Thyroid gland (tissue), 4 donors: ENCODE results near the gene VRK3. TPM values are rescaled to one million over a fixed set of nuclear protein-coding genes. Genes with fewer than 3 reads are reported as not detected.

Source experiments
- DNase-seq, 2 donors: peaks; one replicate each; pipeline ENCODE4 v3.0.0-alpha.2; 2019
- H3K27ac ChIP-seq, 3 donors: fragments of 200-600 bp; sonication (generic); 1 replicate in 2 of 3; 2 replicates in 1 of 3; pipeline ENCODE4 v1.5.1; 2016 to 2019; ENCODE audit warnings: mild to moderate bottlenecking in 1 of 3, moderate library complexity in 1 of 3
- H3K27me3 ChIP-seq: fragments of 200-600 bp; sonication (generic); one replicate; pipeline ENCODE4 v1.5.1; 2019
- H3K36me3 ChIP-seq, 2 donors: fragments of 200-600 bp; sonication (generic); one replicate each; pipeline ENCODE4 v1.5.1; 2016 to 2019
- H3K4me1 ChIP-seq, 2 donors: fragments of 200-600 bp; sonication (generic); one replicate each; pipeline ENCODE4 v1.5.1; 2017 to 2019
- H3K4me3 ChIP-seq, 3 donors: fragments of 200-600 bp; sonication (generic); replicated peaks in 1 of 3; 1 replicate in 2 of 3; 2 replicates in 1 of 3; pipeline ENCODE4 v1.5.1; 2016; ENCODE audit warnings: mild to moderate bottlenecking in 1 of 3
- H3K9me3 ChIP-seq: fragments of 200-600 bp; sonication (generic); one replicate; pipeline ENCODE4 v1.5.1; 2017
- CTCF ChIP-seq, 6 experiments: fragments of 200-600 bp in 3 of 6; fragments of 450-650 bp in 3 of 6; sonication (generic) in 3 of 6; IDR thresholded peaks; one replicate each; pipeline ENCODE4 v1.5.1; 2016 to 2019; ENCODE audit warnings: antibody characterized with exemption in 6 of 6, mild to moderate bottlenecking in 2 of 6, inconsistent platforms in 1 of 6, moderate library complexity in 1 of 6
- POLR2A ChIP-seq, 2 donors: fragments of 450-650 bp; IDR thresholded peaks; one replicate each; pipeline ENCODE4 v1.6.1; 2017; ENCODE audit warnings: antibody characterized with exemption in 2 of 2, mild to moderate bottlenecking in 2 of 2, moderate library complexity in 1 of 2
- WGBS, 2 donors: methylation state at CpG; one replicate each; pipeline ENCODE4 v1.1.5; 2017; 5-methylcytosine and 5-hydroxymethylcytosine counted together
- intact Hi-C: fragments of 100-400 bp; cut with DNase I; formaldehyde crosslinking; loops from one replicate; pipeline ENCODE4 v1.15.1; 2023
- total RNA-seq, 4 donors: library from RNA; depleted of rRNA; stranded (reverse); fragments of >200 nt; gene quantifications; one replicate each; pipeline ENCODE4 v1.2.3, GENCODE V29; 2016

VRK3 gene
- total RNA-seq, 4 donors from 2014 or later: 34.7 to 52.1 (median 46.8) TPM

DNA sequence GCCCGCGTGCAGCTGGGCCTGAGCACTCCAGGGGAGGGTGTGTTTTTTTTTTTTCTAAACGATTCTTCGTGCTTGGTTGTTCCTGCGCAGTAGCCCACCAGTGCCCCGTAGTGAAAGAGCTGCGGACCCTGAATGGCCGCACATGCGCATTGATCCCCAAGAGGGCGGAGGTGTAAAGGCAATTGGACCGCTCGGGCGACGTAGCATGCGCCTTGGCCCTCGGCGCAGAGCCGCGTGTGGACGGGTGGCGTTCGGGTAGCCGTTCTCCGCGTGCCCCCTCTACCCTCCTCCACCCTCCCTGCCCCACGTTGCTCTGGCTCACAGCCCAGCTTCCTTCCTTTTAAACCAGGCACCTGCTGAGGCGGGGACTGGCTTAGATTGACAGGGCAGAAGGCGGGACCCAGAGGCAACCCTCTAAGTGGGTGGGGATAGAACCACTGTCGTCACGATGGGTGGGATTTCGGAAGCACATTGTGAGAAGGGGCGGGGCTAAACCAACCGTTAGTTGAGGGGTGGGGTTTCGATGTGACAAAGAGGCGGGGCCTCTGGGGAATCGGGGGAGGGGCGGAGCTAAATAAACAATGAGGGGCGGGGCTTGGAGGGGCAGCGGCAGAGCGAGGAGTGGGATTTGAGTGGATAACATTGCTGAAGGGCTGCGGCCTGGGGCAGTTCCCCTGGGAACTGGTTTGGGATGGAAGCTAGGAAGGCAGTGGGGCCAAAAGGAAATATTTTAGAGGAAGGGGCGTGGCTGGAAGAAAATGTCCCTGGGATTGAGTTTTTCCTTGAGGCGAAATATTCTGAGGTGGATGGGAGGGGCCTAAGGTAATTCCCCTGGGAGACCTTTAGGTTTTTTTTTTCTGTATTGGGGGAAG lies 95.3 kb downstream of the VRK3 start:
- 4% methylated on average over 30 to 42 of the region's 43 CpGs for WGBS, 2 donors
- Histone ChIP-seq H3K27ac (peak overlapping the region; percentile 72 to 91 (median 89)), H3K4me3 (peak overlapping the region in 2 of 3 donors; percentile 73 to 86), H3K27me3 (no peaks in the 10 kb centered on the region), H3K9me3 (no peaks in the 10 kb centered on the region), H3K4me1 (peaks cover 0 to 20% of the 10 kb centered on the region in 2 donors), H3K36me3 (no peaks in the 10 kb centered on the region)
- DNase-seq: peak; percentile 87 to 89
- intact Hi-C loops: no loop called here
- TF ChIP-seq CTCF (IDR thresholded peaks at IDR 0.05) (peak in 2 of 6 experiments; percentile 16 to 24), POLR2A (IDR thresholded peaks at IDR 0.05) (peak in 1 of 2 donors; percentile 46)

DNA sequence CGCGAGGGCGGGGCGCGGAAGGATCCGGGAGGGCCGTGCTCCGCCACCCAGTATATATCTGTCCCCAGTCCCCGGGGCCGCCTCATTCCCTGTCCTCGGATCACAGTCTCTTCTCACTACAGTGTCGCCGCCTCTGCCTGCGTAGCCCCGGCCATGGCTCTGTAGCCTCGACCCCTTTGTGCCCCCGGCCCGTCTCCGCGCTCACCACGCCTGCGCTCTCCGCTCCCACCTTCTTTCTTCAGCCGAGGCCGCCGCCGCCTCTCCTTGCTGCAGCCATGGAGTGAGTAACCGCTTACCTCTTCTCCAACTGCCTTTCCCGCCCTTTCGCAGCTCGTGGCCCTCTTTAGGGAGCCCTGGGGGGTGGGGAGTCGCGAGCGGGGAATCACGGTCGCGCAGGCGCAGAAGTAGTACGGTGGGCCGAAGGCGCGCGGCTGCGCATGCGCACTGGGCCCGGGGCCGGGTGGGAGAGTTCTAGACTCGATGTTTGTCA lies 96.0 kb downstream of the VRK3 start, which contains the start of the genes ATF5 and NUP62:
TSS of gene ATF5 (plus strand) at position 85 of the 490 bp plus-strand sequence. CDS start 1,646 bp downstream, outside the sequence.
TSS of gene NUP62 (minus strand) at position 384 of the 490 bp plus-strand sequence. CDS start 19,697 bp downstream, outside the sequence.
- Histone ChIP-seq H3K4me1 (peaks cover 0 to 20% of the 10 kb centered on the region in 2 donors), H3K9me3 (no peaks in the 10 kb centered on the region), H3K4me3 (peak within 1 kb of the TSS; percentile 49 to 86 (median 73)), H3K27ac (peak within 1 kb of the TSS; percentile 72 to 91 (median 89)), H3K27me3 (no peaks in the 10 kb centered on the region), H3K36me3 (no peaks in the 10 kb centered on the region)
- DNase-seq: peak; percentile 85 to 90
- TF ChIP-seq CTCF (IDR thresholded peaks at IDR 0.05): no peak
- no peak for TF ChIP-seq POLR2A (IDR thresholded peaks at IDR 0.05)
- intact Hi-C loops: no loop called here
- 0 to 1% methylated on average over 39 to 45 of the region's 48 CpGs for WGBS, 2 donors

DNA sequence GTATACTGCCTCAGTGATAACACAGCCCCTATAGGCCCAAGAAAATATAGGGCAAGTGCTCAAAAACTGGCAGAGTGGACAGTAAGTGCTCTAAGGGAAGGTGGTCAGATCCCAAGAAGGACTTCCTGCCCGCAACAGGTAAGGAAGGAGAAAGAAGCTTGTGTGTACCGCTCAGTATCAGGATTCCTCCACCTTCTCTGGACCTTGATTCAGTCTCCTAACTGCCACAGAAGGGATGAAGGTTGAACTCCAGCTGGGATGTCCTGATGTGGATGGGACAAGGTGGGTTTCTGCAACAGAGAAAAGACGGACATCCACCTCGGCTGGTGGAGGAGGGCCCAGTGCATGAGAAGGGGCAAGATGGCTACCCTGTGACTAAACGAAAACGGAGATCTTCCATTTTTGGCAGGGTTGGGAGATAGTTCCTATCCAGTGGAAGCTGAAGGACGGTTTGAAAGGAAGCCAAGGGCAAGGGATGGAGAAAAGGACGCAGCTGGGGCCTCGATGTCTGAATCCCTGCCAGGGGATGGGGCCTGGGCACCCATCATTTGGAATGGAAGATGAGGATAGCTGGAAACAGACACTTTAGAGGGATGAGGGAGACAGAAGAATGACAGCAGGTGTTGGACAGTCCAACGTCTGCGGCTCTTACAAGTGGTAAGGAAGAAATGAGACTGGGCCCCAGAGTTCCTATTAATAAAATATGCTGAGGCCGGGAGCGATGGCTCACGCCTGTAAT lies 97.5 kb downstream of the VRK3 start:
- Histone ChIP-seq H3K4me1 (peaks cover 0 to 20% of the 10 kb centered on the region in 2 donors), H3K4me3 (no peak overlapping the region), H3K36me3 (peaks cover 4 to 10% of the 10 kb centered on the region in 2 donors), H3K27ac (no peak overlapping the region), H3K27me3 (no peaks in the 10 kb centered on the region), H3K9me3 (no peaks in the 10 kb centered on the region)
- TF ChIP-seq CTCF (IDR thresholded peaks at IDR 0.05): no peak
- DNase-seq: no peak
- intact Hi-C loops: no loop called here
- 78 to 80% methylated on average over 14 of the region's 14 CpGs for WGBS, 2 donors

- 91 to 96% methylated on average over 10 of the region's 10 CpGs for WGBS, 2 donors
- no peaks in the 10 kb centered on the region for H3K27me3 ChIP-seq
- peaks cover 4 to 10% of the 10 kb centered on the region in 2 donors for H3K36me3 ChIP-seq
- H3K4me3 ChIP-seq: no peak overlapping the region
- TF ChIP-seq CTCF (IDR thresholded peaks at IDR 0.05) (no peak), POLR2A (IDR thresholded peaks at IDR 0.05) (no peak)
- intact Hi-C loops: no loop called here
- H3K4me1 ChIP-seq: peaks cover 0 to 20% of the 10 kb centered on the region in 2 donors
- no peaks in the 10 kb centered on the region for H3K9me3 ChIP-seq
- no peak overlapping the region for H3K27ac ChIP-seq
- DNase-seq: no peak
These were observed 98.7 kb downstream of the VRK3 start for GRCh38 chr19:49926515-49926914.

Other genes with a start within 250 kb of the VRK3 start
- 10 to 100 TPM; 20.1 to 40.1 (median 33.3) TPM for gene FUZ, start 212.1 kb downstream of the VRK3 start, total RNA-seq
- 10 to 100 TPM; 42.6 to 50.2 (median 44.9) TPM for gene MED25, start 207.1 kb downstream of the VRK3 start, total RNA-seq
- gene PTOV1, start 174.2 kb downstream of the VRK3 start, total RNA-seq: 100 to 1,000 TPM in 2 of 4 donors, 10 to 100 TPM in 2; 88.3 to 148 (median 98.9) TPM
- 100 to 1,000 TPM in 1 of 4 donors, 10 to 100 TPM in 3; 54.6 to 124 (median 84.3) TPM for gene PNKP, start 157.8 kb downstream of the VRK3 start, total RNA-seq
- gene AKT1S1, start 148.0 kb downstream of the VRK3 start, total RNA-seq: 10 to 100 TPM; 16.7 to 26.0 (median 21.5) TPM
- 10 to 100 TPM; 28.5 to 41.9 (median 39.7) TPM for gene TBC1D17, start 147.7 kb downstream of the VRK3 start, total RNA-seq
- gene IL4I1, start 128.5 kb downstream of the VRK3 start, total RNA-seq: under 1 TPM in 1 of 4 donors, not detected in 3; 0.83 TPM
- 10 to 100 TPM in 1 of 4 donors, 1 to 10 TPM in 3; 6.3 to 17.9 (median 8.0) TPM for gene ATF5, start 96.2 kb downstream of the VRK3 start, total RNA-seq
- gene NUP62, start 95.9 kb downstream of the VRK3 start, total RNA-seq: 10 to 100 TPM; 27.5 to 32.3 (median 30.5) TPM
- gene SIGLEC11, start 64.2 kb downstream of the VRK3 start, total RNA-seq: 1 to 10 TPM in 2 of 4 donors, under 1 TPM in 2; 0.33 to 1.7 (median 0.92) TPM
- gene ZNF473, start 633 bp upstream of the VRK3 start, total RNA-seq: 10 to 100 TPM in 3 of 4 donors, 1 to 10 TPM in 1; 7.7 to 15.5 (median 10.5) TPM
- gene IZUMO2, start 137.9 kb upstream of the VRK3 start, total RNA-seq: not detected
- 100 to 1,000 TPM; 130 to 361 (median 183) TPM for gene MYH14, start 178.2 kb upstream of the VRK3 start, total RNA-seq